Activated T-helper 9 cell treated with anti-CD3 and anti-CD28 coated beads, Interleukin-2, amount 50 U/mL, for 16 hours (primary cell): ENCODE results near the gene SLC11A2.
"Not testable (repeated sequence)": the region's sequence is repeated elsewhere in the genome, so short reads cannot be mapped to it uniquely, and the experiment has no call there.

Experiments used
- DNase-seq: peaks from one replicate; pipeline ENCODE4 v3.0.0-alpha.2; 2020; ENCODE audit warnings: low read depth

The SLC11A2 gene

DNA sequence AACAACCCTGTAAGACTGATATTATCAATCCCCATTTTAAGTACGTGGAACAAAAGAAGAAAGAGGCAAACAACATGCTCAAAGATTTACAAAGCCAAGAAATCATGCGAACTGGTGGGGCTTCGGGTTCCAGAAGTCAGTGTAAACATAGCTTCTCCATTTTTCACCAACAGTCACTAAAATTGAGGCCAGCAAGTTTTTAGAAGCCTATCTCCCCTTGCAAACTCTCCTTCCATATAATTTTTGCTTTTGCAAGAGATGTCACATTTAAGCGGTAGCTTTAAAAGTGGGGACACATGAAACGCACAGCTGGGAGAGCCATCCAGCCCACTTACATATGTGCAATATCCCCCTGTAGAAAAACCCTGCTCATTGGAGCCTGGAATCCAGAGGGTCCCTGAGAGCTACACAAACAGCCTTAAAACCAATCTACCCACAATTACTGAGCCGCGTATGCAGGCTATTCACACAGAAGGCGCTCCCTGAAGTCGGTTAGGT, 797 bp downstream of the SLC11A2 start:
- no peak for DNase-seq

DNA sequence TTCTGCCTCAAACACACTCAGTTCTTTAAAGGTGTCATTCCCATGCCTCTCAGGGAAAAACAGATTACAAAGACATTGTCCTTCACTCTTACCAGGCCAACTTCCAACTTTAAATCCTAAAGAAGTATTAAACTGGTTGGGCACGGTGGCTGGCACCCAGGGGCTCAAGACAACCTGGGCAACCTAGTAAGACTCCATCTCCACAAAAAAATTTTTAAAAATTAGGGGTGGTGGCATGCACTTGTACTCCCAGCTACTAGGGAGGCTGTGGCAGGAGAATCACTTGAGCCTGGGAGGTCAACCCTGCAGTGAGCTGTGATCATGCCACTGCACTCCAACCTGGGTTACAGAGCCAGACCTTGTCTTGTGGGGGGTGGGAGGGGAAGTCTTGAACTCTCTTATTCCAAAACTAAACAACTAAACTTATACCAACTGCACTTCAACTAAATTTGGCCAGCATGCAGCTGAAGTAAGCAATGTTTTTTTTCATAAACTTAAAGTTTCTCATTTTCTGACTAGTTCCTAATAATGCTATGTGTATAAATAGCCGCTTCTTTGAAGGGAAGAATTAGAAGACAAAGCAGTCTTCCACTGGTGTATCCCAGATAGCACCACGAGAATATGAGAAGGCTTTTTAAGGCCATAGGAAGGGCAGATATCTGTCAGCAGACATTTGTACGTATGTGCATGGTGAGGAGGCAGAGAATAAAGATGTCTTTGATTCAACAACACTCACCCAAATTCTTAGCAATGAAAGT, 2.4 kb downstream of the SLC11A2 start:
- no peak for DNase-seq

DNA sequence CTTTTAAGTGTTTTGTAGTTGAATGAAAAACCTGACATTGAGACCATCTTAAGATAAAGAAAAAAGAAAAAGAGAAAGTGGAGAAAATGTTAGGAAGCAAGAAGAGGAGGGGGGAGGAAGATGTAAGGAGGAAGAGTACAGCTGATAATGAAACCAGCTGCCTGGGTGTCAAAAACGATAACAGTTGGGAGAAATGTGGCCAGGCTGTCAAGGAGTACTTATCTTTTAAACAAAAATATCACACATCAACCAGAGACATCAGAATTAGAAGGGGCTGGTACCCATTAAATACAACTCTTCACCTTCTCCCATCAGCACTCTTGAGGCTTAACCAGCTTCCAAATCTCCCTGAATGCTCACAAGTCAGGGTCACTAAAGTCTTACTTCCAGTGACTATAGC, 4.5 kb downstream of the SLC11A2 start:
- DNase-seq: no peak

DNA sequence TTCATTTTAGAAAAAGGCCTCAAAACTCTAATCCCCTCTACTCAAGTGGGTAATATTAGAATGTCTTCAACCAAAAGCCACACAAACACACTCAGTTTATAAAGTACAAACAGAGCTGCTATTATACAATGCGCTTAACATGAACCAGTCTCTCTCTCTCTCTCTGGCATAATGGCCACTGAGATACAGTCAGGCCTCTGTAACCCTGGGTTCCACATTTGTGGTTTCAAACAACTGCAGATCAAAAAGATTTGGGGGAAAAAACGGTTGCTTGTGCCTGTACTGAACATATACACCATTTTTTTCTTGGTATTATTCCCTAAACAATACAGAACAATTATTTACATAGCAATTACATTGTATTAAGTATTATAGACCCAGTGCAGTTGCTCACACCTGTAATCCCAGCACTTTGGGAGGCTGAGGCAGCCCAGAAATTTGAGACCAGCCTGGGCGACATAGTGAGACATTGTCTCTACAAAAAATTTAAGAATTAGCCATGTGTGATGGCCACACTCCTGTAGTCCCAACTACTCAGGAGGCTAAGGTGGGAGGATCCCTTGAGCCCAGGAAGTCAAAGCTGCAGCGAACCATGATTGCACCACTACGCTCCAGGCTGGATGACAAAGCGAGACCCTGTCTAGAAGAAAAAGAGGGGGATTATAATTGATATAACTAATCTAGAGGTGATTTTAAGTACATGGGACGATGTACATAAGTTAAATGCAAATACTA, 5.6 kb downstream of the SLC11A2 start:
- no peak for DNase-seq

DNA sequence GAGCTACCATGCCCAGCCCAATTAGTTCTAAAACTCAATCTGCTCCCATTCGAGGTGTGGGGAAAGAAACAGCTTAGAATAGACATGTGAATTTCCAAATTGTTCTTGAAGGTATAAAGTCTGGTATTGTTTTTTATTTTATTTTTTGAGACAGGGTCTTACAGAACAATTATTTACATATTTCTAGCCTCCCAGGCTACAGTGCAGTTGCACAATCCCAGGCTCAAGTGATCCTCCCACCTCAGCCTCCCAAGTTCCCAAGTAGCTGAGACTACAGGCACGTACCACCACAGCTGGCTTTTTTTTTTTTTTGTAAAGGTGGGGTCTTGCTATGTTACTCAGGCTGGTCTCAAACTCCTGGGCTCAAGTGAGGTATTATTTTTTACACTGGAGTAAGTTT, 6.3 kb downstream of the SLC11A2 start:
- DNase-seq: no peak

DNA sequence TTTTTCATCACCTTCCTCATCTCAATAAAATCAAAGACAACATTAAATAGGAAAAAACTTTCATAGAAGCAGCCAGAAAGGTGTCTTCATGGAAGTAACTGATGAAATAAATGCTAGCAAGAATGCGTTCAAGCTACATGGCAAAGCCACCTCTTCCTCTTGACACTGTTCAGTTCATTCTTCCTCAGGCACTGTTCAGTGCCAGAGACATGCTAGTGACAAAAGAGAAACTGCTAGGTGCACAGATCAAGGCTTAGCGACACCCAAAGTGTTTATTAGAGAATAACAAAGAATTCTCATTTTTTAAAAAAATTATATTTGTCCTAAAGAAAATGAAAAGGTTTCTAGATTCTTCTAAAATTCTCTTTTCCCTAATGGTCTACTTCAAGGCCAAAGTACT, 7.2 kb downstream of the SLC11A2 start:
- DNase-seq: no peak

DNA sequence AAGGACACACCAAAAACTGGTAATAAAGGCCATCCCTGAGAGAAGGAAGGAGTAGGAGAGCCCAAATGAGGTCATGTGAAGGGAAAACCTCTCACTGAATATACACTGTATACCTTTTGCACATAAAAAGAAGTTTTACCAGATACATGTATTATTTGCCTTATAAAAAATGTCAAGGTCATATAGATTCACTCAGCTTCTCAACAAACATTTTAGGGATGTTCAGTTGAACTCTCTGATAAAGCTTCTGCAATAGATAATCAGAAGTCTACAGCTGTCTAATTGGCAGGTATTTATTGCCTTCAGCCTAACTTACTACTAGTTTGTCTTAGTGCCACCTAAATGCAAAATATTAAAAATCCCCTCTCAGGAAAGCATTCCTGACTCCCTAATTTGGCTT, 8.7 kb downstream of the SLC11A2 start:
- no peak for DNase-seq

DNA sequence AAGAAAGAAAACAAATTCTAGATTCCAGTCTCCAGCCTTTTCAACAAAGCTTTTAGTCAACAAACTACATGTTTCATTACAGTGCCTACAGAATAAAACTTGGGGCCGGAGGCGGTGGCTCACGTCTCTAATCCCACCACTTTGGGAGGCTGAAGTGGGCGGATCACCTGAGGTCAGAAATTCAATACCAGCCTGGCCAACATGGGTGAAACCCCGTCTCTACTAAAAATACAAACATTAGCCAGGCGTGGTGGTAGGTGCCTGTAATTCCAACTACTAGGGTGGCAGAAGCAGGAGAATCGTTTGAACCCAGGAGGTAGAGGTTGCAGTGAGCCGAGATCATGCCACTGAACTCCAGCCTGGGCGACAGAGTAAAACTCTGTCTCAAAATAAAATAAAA, 11.7 kb downstream of the SLC11A2 start:
- not testable (repeated sequence) for DNase-seq

DNA sequence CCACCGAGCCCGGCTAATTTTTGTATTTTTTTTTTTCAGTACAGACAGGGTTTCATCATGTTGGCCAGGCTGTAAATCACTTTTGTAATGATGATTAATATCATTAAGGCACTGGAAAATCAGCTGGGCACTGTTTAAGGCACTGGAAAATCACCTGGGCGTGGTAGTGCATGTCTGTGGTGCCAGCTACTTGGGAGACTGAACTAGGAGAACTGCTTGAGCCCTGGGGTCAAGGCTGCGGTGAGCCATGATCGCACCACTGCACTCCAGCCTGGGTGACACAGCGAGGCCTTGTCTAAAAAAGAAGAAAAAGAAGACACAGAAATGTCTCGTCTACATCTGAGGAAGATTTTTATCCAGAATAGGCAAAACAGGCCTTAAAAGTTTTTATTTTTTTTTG, 12.7 kb downstream of the SLC11A2 start:
- no peak for DNase-seq

DNA sequence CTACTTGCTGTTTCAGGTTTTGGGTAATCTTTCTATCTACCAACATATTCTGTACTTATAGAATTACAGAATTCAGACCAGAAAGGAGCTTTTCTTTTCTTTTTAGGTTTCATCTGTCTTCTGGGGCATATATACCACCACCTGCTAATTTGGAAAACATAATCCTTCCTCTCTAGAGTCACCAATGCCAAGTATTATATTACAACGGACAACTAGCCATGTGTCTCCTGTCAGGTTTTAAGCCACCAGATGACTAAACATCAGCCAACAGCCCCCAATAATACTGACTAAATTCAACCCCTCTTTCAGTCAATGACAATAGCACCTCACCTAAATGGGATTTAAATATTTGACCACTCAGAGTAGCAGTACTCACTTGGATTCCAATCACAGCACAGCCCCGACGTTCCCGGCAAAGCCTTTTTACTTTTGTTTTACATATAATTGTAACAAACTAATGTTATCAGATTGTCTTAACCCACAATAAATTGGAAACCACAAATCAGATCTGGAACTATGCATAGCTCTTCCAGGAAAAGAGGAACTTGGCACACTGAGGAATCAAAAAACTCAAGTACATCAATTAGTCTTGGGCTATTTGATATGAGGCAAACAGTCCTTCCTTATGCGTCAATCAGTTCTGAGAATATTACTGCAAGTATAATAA, 13.5 kb downstream of the SLC11A2 start:
- no peak for DNase-seq

DNA sequence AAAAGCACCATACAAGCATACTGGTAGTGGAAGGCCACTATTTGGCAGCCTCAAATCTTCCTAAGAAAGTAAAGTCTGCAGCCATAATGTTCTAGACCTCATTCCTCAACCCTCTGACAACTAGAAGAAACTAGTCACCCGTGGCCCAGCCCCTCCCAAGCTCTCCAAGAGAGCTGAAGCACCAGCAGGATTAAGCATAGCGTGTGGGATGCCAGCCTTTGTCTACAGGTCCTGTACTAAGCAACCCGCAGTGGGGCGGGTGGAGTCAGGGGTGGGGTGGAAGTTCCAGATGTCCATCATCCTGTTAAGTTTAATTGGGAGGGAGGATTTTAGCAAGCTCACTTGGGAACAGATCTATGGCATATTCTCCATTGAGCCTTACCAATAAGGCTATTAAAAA, 14.2 kb downstream of the SLC11A2 start:
- no peak for DNase-seq

DNA sequence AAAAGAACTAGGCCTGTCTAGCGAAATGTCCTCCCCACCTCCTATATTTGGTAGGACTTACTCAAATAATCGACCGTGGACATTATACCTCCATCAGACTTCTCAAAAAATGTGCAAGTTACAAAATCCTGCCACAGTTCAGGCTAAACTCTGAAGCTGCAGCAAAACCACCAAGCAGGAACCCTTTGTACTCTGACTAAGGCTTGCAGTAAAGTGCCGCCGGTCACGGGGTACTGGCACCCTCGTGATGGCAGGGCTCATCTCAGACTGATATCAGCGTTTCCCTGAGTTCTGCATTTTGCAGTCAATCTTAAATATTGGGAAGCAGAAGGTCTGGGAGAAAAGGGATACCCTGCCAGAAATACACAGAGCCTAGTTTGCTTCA, 17.1 kb downstream of the SLC11A2 start:
- no peak for DNase-seq

DNA sequence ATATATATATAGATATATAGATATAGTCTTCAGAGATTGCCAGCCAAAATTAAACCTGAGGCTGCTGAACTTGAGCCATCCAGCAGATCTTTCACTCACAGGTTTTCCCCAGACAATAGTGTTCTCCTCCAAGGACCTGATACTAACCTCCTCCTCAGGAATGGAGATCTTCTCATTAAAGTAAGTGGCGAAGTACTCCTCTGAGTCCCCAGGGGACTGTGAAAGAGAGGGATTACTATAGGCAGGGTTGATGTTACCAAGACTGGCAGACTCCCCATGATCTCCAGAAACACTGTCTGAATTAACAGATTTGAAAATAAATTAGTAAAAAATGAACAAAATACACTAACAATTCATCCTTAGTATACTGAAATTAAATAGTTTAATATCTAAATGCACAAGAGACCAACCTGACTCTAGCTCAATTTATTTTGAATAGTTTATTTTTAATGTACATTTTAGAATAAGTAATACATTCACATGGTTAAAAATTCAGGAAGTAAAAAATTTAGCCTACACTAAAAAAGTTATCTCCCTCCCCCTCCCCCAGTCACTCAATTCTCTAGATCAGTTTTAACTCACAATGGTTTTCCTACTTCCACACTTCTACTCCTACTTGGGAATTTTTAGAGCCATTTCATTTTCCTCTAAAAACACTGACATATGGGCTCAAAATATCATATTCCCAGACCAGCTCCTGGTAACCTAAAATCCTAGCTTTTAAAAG, 17.7 kb downstream of the SLC11A2 start:
- no peak for DNase-seq

DNA sequence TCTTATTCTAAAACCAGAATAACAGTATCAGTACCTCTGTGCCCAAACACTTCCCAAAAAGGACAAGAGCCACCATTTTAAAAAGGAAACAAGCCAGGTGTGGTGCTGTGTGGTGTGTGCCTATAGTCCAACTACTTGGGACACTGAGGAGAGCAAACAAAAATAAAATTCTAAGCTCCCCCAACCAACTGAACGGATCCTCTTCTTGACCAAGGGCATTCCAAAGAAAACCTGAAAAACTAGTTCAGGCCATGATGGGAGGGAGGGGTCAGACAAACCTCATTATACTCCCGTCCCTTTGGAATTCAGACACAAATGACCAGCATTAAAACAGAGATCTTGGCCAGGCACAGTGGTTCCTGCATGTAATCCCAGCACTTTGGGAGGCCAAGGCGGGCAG, 20.5 kb downstream of the SLC11A2 start:
- DNase-seq: no peak

DNA sequence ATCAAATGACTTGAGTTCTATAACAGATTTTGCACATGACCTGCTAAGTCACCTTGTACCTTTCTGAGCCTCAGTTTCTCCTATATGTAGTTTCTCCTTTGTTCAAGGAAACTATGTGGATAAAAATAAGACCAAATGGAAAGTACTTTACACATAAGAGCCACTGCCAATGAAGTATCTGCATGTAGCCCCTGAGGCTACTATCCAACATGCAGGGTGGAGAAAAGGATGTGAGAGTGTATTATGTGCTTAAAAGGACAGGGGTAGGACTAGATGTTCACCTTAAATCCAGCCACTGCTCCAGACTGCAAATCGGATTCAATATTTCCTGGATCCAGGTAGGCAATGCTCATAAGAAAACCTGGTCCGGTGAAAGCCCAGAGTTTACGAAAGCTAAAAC, 21.2 kb downstream of the SLC11A2 start:
- no peak for DNase-seq

DNA sequence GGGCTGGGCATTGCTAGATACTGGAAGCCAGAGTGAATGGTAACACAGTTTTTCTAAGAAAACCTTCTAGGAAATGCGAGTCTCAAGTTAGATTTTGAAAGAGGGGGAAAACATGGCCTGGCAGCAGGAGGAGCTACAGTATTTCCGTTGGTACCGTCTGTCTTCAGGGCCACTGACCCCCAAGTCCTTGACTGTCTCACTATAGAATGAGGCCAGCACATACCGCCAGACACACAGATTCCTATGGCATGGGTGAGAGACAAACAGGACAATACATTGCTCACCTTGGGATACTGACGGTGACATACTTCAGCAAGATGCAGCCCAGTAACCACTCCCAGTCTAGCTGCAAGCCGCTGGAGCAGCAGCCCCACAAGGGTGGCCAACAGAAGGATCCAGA, 21.7 kb downstream of the SLC11A2 start:
- DNase-seq: no peak

DNA sequence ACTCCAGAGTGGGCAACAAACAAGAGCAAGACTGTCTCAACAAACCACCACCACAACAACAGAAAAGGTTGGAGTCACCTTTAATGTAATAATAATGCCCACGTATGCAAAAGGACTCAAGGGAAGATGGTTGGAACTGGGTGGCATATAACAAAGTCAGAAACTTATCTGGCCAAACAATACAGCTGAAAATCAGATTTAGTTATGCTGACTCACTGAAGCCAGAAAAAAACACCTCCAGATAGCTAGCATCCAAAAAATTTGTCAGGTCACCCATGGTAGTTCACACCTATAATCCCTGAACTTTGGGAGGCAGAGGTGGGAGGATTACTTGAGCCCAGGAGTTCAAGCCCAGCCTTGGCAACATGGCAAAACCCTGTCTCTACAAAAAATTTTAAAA, 24.4 kb downstream of the SLC11A2 start:
- DNase-seq: no peak

DNA sequence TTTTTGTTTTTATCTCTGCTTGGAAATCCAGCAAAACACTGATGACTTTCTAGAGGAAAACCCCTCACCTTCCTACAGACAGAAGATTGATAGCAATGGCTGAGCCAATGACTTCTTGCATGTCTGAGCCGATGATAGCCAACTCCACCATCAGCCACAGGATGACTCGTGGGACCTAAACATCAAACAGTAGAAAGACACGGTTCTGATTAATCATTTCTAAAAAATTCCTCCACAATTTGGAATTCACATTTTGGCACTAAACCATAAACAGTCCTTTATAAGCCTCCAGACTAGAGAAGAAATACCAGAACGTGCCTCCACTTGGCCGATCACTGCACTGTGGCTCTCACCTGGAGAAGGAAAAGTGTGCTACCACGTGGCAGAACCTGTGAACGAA, 25.9 kb downstream of the SLC11A2 start:
- DNase-seq: no peak

DNA sequence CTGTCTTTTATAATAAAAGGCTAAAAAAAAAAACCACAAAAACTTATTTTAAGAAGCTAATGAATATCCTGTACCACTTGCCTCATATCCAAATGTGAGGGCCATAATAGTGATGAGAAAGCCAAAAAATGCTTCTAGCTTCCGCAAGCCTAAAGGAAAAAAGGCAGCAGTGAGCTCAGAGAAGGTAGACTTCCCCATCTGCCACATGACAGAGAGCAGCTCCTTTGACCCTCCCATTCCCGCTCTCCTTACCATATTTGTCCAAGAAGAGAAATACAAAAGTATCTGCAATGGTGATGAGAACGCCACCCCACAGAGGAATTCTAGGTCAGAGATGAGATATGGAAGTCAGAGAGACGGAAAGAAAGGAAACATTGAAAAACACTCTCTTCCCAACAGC, 27.1 kb downstream of the SLC11A2 start:
- DNase-seq: no peak

DNA sequence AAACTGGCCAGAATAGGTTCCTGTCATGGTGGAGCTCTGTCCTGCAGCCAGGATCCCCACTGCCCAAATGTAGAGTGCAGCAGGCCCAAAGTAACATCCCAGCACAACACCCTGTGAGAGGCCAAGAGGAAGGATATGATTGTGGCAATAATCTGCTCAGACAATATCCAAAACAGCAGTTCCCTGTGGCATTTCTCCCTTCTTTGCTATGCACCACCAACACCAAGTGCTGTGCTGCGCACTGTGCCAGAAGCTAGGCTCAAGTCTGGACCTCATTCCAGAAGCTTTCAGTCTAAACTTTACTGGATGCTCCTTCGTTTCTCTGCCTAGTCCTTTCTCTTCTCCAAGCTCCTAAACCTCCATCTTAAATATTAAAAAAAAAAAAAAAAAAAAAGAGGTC, 33.4 kb downstream of the SLC11A2 start:
- DNase-seq: no peak

DNA sequence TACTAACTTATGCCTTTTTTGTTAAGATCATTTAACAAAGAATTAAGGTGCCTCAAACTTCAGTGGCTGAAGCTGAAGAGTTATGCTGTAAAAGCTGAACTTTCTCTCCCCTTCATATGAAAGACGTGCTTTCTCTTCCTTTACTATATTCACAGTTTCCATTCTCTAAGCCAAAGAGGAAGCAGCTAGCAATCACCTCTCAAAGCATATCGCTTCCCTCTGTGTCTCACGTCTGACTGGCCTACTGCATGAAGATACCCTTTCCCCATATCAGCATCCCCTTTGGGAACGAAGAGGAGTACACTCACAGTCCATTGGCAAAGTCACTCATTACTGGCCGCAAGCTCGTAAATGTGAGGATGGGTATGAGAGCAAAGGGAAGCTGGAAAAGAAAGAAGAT, 34.9 kb downstream of the SLC11A2 start:
- no peak for DNase-seq

DNA sequence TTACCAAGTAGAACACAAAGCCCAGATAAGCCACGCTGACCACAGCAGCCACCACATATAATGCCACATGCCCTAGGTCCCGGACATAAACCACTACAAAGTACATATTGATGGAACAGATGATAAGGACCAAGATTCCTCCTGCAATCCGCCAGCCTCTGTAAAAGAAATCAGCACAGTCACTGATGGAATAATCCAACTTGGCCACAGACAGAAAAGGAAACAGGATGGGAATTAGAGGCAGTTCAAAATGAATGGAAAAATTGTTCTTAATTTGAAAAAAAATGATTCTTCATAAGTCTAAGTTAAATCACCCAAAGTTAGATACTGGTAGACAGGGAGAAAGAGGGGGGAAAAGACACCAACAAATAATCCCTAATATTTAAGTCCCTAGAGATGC, 35.4 kb downstream of the SLC11A2 start:
- DNase-seq: no peak
